IMR-90 (cell line): ENCODE measurements around the gene ABCA6. TPM values are rescaled to one million over a fixed set of nuclear protein-coding genes. Genes with fewer than 3 reads are reported as not detected.

ENCODE experiments used
- ATAC-seq: fragments of 200-7000 bp; cut with Tn5 transposase; 2 replicates; pipeline ENCODE4 v1.9.1; 2020; ENCODE audit warnings: low read depth, mild to moderate bottlenecking, moderate library complexity
- BruUV-seq: library from RNA; stranded (reverse); fragments of 400-500 nt; replicated peaks from 2 replicates; lab custom pipeline; 2021; lab: Mats Ljungman, UMichigan
- CTCF ChIA-PET: fragments of 300-600 bp; formaldehyde crosslinking; extraction: SDS; loops from one replicate; lab custom pipeline; 2021; ENCODE audit warnings: antibody characterized with exemption; lab: Yijun Ruan, JAX
- POLR2A ChIA-PET: fragments of 300-600 bp; sonication (Branson Sonifier 250); formaldehyde crosslinking; loops from one replicate; lab custom pipeline; 2022; ENCODE audit warnings: antibody characterized with exemption; ENCODE audit not compliant: unreplicated experiment; lab: Charles Lee
- DNase-seq: peaks from one replicate; pipeline ENCODE4 v3.0.0; 2013
- H2AFZ ChIP-seq: replicated peaks from 2 replicates; pipeline ENCODE3; 2013; ENCODE audit warnings: low read length, mild to moderate bottlenecking; ENCODE audit not compliant: poor library complexity
- H2AK5ac ChIP-seq: 2 replicates; pipeline ENCODE4 v1.6.1; 2013; ENCODE audit warnings: low read depth, low read length, inconsistent platforms
- H2AK9ac ChIP-seq: replicated peaks from 2 replicates; pipeline ENCODE3; 2013; ENCODE audit warnings: mild to moderate bottlenecking, low read depth, low read length, moderate library complexity; ENCODE audit not compliant: poor library complexity
- H2BK120ac ChIP-seq: 2 replicates; pipeline ENCODE4 v1.6.1; 2013; ENCODE audit warnings: low read depth, low read length, inconsistent platforms
- H2BK15ac ChIP-seq: 3 replicates; pipeline ENCODE4 v1.6.1; 2013; ENCODE audit warnings: low read depth, low read length, inconsistent platforms
- H2BK20ac ChIP-seq: 2 replicates; pipeline ENCODE4 v1.6.1; 2013; ENCODE audit warnings: low read depth, mild to moderate bottlenecking, inconsistent platforms, low read length, moderate library complexity
- H2BK5ac ChIP-seq: 2 replicates; pipeline ENCODE4 v1.6.1; 2013; ENCODE audit warnings: mild to moderate bottlenecking, low read depth, low read length, inconsistent platforms; ENCODE audit not compliant: poor library complexity, severe bottlenecking
- H3K14ac ChIP-seq: replicated peaks from 2 replicates; pipeline ENCODE4 v1.6.1; 2013; ENCODE audit warnings: low read depth, low read length, inconsistent platforms
- H3K18ac ChIP-seq: 2 replicates; pipeline ENCODE4 v1.6.1; 2013; ENCODE audit warnings: low read depth, low read length, control low read depth
- H3K23ac ChIP-seq: 2 replicates; pipeline ENCODE4 v1.6.1; 2013; ENCODE audit warnings: low read depth, low read length, inconsistent platforms
- H3K27ac ChIP-seq: 2 replicates; pipeline ENCODE4 v1.5.1; 2013; ENCODE audit warnings: mild to moderate bottlenecking, control low read depth, low read length; ENCODE audit not compliant: insufficient read depth
- H3K27me3 ChIP-seq: 2 replicates; pipeline ENCODE4 v1.6.1; 2013; ENCODE audit warnings: low read length; ENCODE audit not compliant: control insufficient read depth, insufficient read depth
- H3K36me3 ChIP-seq: 2 replicates; pipeline ENCODE4 v1.6.1; 2013; ENCODE audit warnings: low read length, mixed read lengths; ENCODE audit not compliant: control insufficient read depth, insufficient read depth
- H3K4ac ChIP-seq: 2 replicates; pipeline ENCODE4 v1.6.1; 2013; ENCODE audit warnings: low read depth, low read length, inconsistent platforms
- H3K4me1 ChIP-seq: 2 replicates; pipeline ENCODE4 v1.6.1; 2013; ENCODE audit warnings: low read length, mixed read lengths; ENCODE audit not compliant: control insufficient read depth, insufficient read depth
- H3K4me2 ChIP-seq: 2 replicates; pipeline ENCODE4 v1.6.1; 2013; ENCODE audit warnings: low read depth, mild to moderate bottlenecking, control low read depth, low read length, moderate library complexity
- H3K4me3 ChIP-seq: 2 replicates; pipeline ENCODE4 v1.5.1; 2013; ENCODE audit warnings: low read depth, mild to moderate bottlenecking, control low read depth, low read length, moderate library complexity; ENCODE audit not compliant: insufficient read depth
- H3K56ac ChIP-seq: 2 replicates; pipeline ENCODE4 v1.6.1; 2013; ENCODE audit warnings: low read length, inconsistent platforms; ENCODE audit not compliant: insufficient read depth; ENCODE audit errors: extremely low read depth
- H3K79me1 ChIP-seq, 2 experiments: 2 replicates each; pipeline ENCODE4 v1.6.1; 2013; ENCODE audit warnings: low read length in 2 of 2, inconsistent platforms in 1 of 2, low read depth in 1 of 2
- H3K9ac ChIP-seq: 2 replicates; pipeline ENCODE4 v1.6.1; 2013; ENCODE audit warnings: low read depth, low read length, control low read depth
- H3K9me1 ChIP-seq: 2 replicates; pipeline ENCODE4 v1.6.1; 2013; ENCODE audit warnings: low read length, inconsistent platforms; ENCODE audit not compliant: insufficient read depth
- H3K9me3 ChIP-seq: 2 replicates; pipeline ENCODE4 v1.6.1; 2013; ENCODE audit warnings: low read length; ENCODE audit not compliant: control insufficient read depth, insufficient read depth
- H4K20me1 ChIP-seq: 2 replicates; pipeline ENCODE4 v1.6.1; 2013; ENCODE audit warnings: low read length, inconsistent platforms; ENCODE audit not compliant: insufficient read depth
- H4K5ac ChIP-seq: 2 replicates; pipeline ENCODE4 v1.6.1; 2013; ENCODE audit warnings: mild to moderate bottlenecking, low read depth, low read length, control low read depth
- H4K8ac ChIP-seq, 2 experiments: 2 replicates each; pipeline ENCODE4 v1.6.1; 2013; ENCODE audit warnings: low read depth in 2 of 2, low read length in 2 of 2, control low read depth in 1 of 2, inconsistent platforms in 1 of 2
- H4K91ac ChIP-seq: 2 replicates; pipeline ENCODE4 v1.6.1; 2013; ENCODE audit warnings: low read depth, low read length, inconsistent platforms; ENCODE audit not compliant: insufficient read depth
- BHLHE40 ChIP-seq: fragments of 150-350 bp; IDR thresholded peaks from 2 replicates; pipeline ENCODE4 v1.6.1; 2016; ENCODE audit warnings: mild to moderate bottlenecking, low read depth, low read length
- CEBPB ChIP-seq: IDR thresholded peaks from 2 replicates; pipeline ENCODE4 v1.6.1; 2012; ENCODE audit warnings: low read depth, low read length, improper control_type of control experiment
- CHD1 ChIP-seq: IDR thresholded peaks from 2 replicates; pipeline ENCODE4 v1.6.1; 2012; ENCODE audit warnings: low read depth, low read length, improper control_type of control experiment
- CTCF ChIP-seq: conservative IDR thresholded peaks from 2 replicates; pipeline ENCODE4 v1.5.1; 2012; ENCODE audit warnings: mild to moderate bottlenecking, low read depth, low read length, improper control_type of control experiment
- ELK1 ChIP-seq: fragments of 150-350 bp; IDR thresholded peaks from 2 replicates; pipeline ENCODE4 v1.6.1; 2016; ENCODE audit warnings: low read depth, mild to moderate bottlenecking, low read length, moderate library complexity, borderline replicate concordance
- MAFK ChIP-seq: IDR thresholded peaks from 2 replicates; pipeline ENCODE4 v1.6.1; 2012; ENCODE audit warnings: low read depth, low read length, improper control_type of control experiment
- MAZ ChIP-seq: IDR thresholded peaks from 2 replicates; pipeline ENCODE4 v1.6.1; 2012; ENCODE audit warnings: low read depth, mild to moderate bottlenecking, low read length, improper control_type of control experiment, moderate library complexity, borderline replicate concordance
- NFE2L2 ChIP-seq: fragments of 150-350 bp; IDR thresholded peaks from 2 replicates; pipeline ENCODE4 v1.6.1; 2016; ENCODE audit warnings: low read depth, mild to moderate bottlenecking, low read length
- SMC3 ChIP-seq: fragments of 150-350 bp; IDR thresholded peaks from 2 replicates; pipeline ENCODE4 v1.6.1; 2016; ENCODE audit warnings: low read depth, mild to moderate bottlenecking, antibody characterized with exemption, low read length, moderate library complexity
- WGBS, 2 experiments: methylation state at CpG; one replicate each; pipeline versions ENCODE4 v1.1.5 to v1.1.7; 2013; ENCODE audit warnings: missing lambda C conversion rate in 2 of 2; ENCODE audit not compliant: insufficient read length in 1 of 2; ENCODE audit errors: extremely low coverage in 2 of 2; 5-methylcytosine and 5-hydroxymethylcytosine counted together
- dilution Hi-C: fragments of 300-500 bp; cut with HindIII; formaldehyde crosslinking; loops from one replicate; pipeline ENCODE4 v1.14.3; 2018; ENCODE audit warnings: low sequenced_read_pairs; ENCODE audit not compliant: unreplicated experiment
- in situ Hi-C: fragments of 300-500 bp; cut with MboI; formaldehyde crosslinking; loops from 3 replicates; pipeline ENCODE4 v1.14.3; 2019; ENCODE audit warnings: low sequenced_read_pairs, inconsistent platforms, mixed read lengths
- intact Hi-C: fragments of 100-400 bp; cut with micrococcal nuclease; formaldehyde crosslinking; loops from 2 replicates; pipeline ENCODE4 v1.10.0; 2022
- polyA plus RNA-seq, 3 experiments: library from polyadenylated mRNA; depleted of rRNA; stranded (reverse); fragments of >200 nt; gene quantifications; 2 replicates each; pipeline ENCODE4 v1.2.3, GENCODE V29; 2012; ENCODE audit warnings: low replicate concordance in 1 of 3
- total RNA-seq: library from RNA; depleted of rRNA; stranded (reverse); fragments of >200 nt; gene quantifications from 2 replicates; pipeline ENCODE4 v1.2.3, GENCODE V29; 2012

ABCA6 gene
- total and polyA plus RNA-seq, 2 of the 4 experiments (the other 2 are of a cell fraction), result under 0.01 TPM; not detected in 1

GRCh38 chr17:69048634-69049033 lies 93.1 kb downstream of the ABCA6 start:
- H4K8ac ChIP-seq, result no peak overlapping the region
- BruUV-seq, result no TSS peak
- intact Hi-C loops, result no loop called here

More at GRCh38 chr17:69048634-69049033, 93.1 kb downstream of the ABCA6 start:
- ChIA-PET POLR2A (no interaction called here), CTCF (no interaction called here)
- in situ Hi-C loops (no loop called here), dilution Hi-C loops (no loop called here)
- H4K91ac ChIP-seq, result no peak overlapping the region
- H3K79me1 ChIP-seq, result no peaks in the 10 kb centered on the region
- H3K4ac ChIP-seq, result no peak overlapping the region
- no peaks in the 10 kb centered on the region for H3K36me3 ChIP-seq
- H2BK15ac ChIP-seq, result no peak overlapping the region
- H2BK5ac ChIP-seq, result no peak overlapping the region
- no peak overlapping the region for H3K23ac ChIP-seq
- H4K20me1 ChIP-seq, result no peaks in the 10 kb centered on the region
- H3K27me3 ChIP-seq, result no peaks in the 10 kb centered on the region
- 0 out of 2 replicates have a peak overlapping the region, but pooled peaks have one; percentile 5 for H2BK20ac ChIP-seq
- no peak overlapping the region; the same call in 1 of the 2 replicates for H4K5ac ChIP-seq
- no peak overlapping the region for H2AK5ac ChIP-seq
- no peak overlapping the region for H3K9ac ChIP-seq
- H3K14ac ChIP-seq, result no peak overlapping the region
- TF ChIP-seq ELK1, result no peak
- no peak for TF ChIP-seq SMC3
- no peak for TF ChIP-seq BHLHE40
- no peak for TF ChIP-seq NFE2L2
- TF ChIP-seq CHD1, result no peak
- no peak for TF ChIP-seq CTCF
- TF ChIP-seq CEBPB, result no peak
- no peak for TF ChIP-seq MAFK
- no peak for TF ChIP-seq MAZ
- no CpG with 5 or more reads among the region's 2 CpGs for WGBS, 2 experiments
- peak overlapping the region; percentile 99; the same call in 1 of the 2 replicates for H3K27ac ChIP-seq
- DNase-seq, result no peak
- no peak overlapping the region for H2AK9ac ChIP-seq
- no peak overlapping the region for H2AFZ ChIP-seq
- no peak overlapping the region for H3K4me3 ChIP-seq
- H3K9me1 ChIP-seq, result peaks cover 2% of the 10 kb centered on the region; the same call in 1 of the 2 replicates
- H3K4me2 ChIP-seq, result no peak overlapping the region
- H3K9me3 ChIP-seq, result no peaks in the 10 kb centered on the region
- no peak overlapping the region for H3K56ac ChIP-seq
- ATAC-seq, result no peak
- peak overlapping the region; percentile 54; the same call in 1 of the 2 replicates for H3K18ac ChIP-seq
- H3K4me1 ChIP-seq, result peaks cover 8% of the 10 kb centered on the region; the same call in 1 of the 2 replicates
- H2BK120ac ChIP-seq, result no peak overlapping the region; the same call in 1 of the 2 replicates
